ENCODE results near the gene CD1E.

Gene CD1E

DNA sequence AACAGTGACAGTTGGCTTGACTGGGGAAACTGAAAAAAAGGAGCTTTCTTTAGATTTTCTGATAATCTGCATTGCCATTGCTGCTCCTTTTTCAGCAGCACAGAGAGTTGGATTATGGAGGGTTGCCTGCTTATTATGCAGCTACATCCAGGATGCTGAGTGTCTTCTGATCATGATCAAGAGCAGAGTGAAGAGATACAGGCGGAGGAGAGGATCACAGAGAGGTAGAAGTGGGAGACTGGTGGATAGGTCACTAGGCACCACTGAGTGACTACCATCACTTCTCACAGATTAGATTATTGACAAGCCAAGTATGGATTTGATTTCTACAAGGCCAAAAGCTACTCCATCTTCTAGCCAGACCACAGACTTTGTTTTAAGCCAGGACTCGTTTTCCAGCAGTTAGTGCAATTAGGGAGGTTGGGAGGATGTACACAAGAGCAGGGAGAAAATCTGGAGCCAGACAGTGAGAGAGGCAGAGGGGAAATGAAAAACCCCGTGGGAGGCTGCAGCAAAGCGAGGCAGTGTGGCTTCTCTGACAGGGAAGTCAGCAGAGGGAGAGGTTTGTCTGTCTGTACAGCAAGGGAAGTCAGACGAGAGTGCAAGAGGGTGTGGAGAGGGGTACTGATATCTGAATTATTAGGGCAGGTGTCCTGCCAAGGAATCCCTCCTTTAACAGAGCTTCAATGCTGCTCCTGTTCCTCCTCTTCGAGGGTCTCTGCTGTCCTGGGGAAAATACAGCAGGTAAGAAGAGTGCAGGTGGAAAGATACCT lies at the start of gene CD1E:
Gene CD1E (plus strand): TSS at position 592 of the 773 bp plus-strand sequence. CDS start 95 bp downstream, at position 687.
- Histone ChIP-seq H3K9me3 (ENCODE audit: control insufficient read depth in 1 of 2, low read length in 2 of 2) (no peaks in the 10 kb centered on the region), H3K27ac (ENCODE audit: low read length) (no peak within 1 kb of the TSS), H3K27me3 (ENCODE audit: low read depth, low read length) (no peaks in the 10 kb centered on the region), H3K4me3 (ENCODE audit: low read depth in 1 of 2, low read length in 2 of 2) (no peak within 1 kb of the TSS), H3K4me1 (ENCODE audit: control insufficient read depth in 1 of 2, insufficient read depth in 2 of 2, low read length in 2 of 2) (no peaks in the 10 kb centered on the region), H3K36me3 (ENCODE audit: control insufficient read depth in 1 of 2, insufficient read depth in 2 of 2, low read length in 2 of 2) (no peaks in the 10 kb centered on the region)

DNA sequence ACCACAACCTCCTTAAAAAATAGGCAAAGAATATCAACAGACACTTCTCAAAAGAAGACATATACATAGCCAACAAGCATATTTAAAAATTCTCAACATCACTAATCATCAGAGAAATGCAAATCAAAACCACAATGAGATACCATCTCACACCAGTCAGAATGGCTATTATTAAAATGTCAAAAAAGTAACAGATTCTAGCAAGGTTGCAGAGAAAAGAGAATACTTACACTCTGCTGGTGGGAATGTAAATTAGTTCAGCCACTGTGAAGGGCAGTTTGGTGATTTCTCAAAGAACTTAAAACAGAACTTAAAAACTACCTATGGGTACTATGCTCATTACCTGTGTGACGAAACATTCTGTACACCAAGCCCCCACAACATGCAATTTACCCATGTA lies 43.1 kb upstream of the CD1E start:
- Histone ChIP-seq H3K4me3 (ENCODE audit: low read depth in 1 of 2, low read length in 2 of 2) (no peak overlapping the region), H3K27ac (ENCODE audit: low read length) (no peak overlapping the region), H3K27me3 (ENCODE audit: low read depth, low read length) (no peaks in the 10 kb centered on the region), H3K36me3 (ENCODE audit: control insufficient read depth in 1 of 2, insufficient read depth in 2 of 2, low read length in 2 of 2) (no peaks in the 10 kb centered on the region), H3K4me1 (ENCODE audit: control insufficient read depth in 1 of 2, insufficient read depth in 2 of 2, low read length in 2 of 2) (no peaks in the 10 kb centered on the region), H3K9me3 (ENCODE audit: control insufficient read depth in 1 of 2, low read length in 2 of 2) (peaks cover 0 to 9% of the 10 kb centered on the region in 2 donors)

- no peak overlapping the region for H3K4me3 ChIP-seq (ENCODE audit: low read depth in 1 of 2, low read length in 2 of 2)
- H3K36me3 ChIP-seq (ENCODE audit: control insufficient read depth in 1 of 2, insufficient read depth in 2 of 2, low read length in 2 of 2): no peaks in the 10 kb centered on the region
- H3K27me3 ChIP-seq (ENCODE audit: low read depth, low read length): no peaks in the 10 kb centered on the region
- no peaks in the 10 kb centered on the region for H3K4me1 ChIP-seq (ENCODE audit: control insufficient read depth in 1 of 2, insufficient read depth in 2 of 2, low read length in 2 of 2)
- peaks cover 0 to 9% of the 10 kb centered on the region in 2 donors for H3K9me3 ChIP-seq (ENCODE audit: control insufficient read depth in 1 of 2, low read length in 2 of 2)
- no peak overlapping the region for H3K27ac ChIP-seq (ENCODE audit: low read length)
Observed at GRCh38 chr1:158311066-158311465, 42.6 kb upstream of the CD1E start.

GRCh38 chr1:158323866-158324265 lies 29.8 kb upstream of the CD1E start:
- Histone ChIP-seq H3K27me3 (ENCODE audit: low read depth, low read length) (no peaks in the 10 kb centered on the region), H3K36me3 (ENCODE audit: control insufficient read depth in 1 of 2, insufficient read depth in 2 of 2, low read length in 2 of 2) (no peaks in the 10 kb centered on the region), H3K9me3 (ENCODE audit: control insufficient read depth in 1 of 2, low read length in 2 of 2) (no peaks in the 10 kb centered on the region), H3K4me3 (ENCODE audit: low read depth in 1 of 2, low read length in 2 of 2) (no peak overlapping the region), H3K4me1 (ENCODE audit: control insufficient read depth in 1 of 2, insufficient read depth in 2 of 2, low read length in 2 of 2) (no peaks in the 10 kb centered on the region), H3K27ac (ENCODE audit: low read length) (no peak overlapping the region)

DNA sequence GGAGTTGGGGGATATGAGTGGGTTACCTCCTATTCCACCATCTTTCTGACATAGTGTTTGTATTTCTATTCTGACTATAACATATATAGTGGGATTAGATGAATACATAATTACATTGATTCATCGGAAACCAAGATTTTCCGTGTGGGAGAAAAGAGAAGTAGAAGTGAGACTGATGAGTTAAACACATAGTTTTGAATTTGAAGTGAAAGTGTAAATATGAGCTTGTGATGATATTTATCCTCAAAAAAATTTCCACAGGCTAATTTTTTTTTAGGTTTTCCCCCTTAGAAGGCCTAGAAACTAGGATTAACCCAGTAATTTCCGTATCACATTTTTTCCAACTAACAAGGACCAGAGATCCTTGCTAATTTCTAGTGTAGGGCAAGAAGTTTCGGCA lies 29.3 kb upstream of the CD1E start:
- Histone ChIP-seq H3K36me3 (ENCODE audit: control insufficient read depth in 1 of 2, insufficient read depth in 2 of 2, low read length in 2 of 2) (no peaks in the 10 kb centered on the region), H3K9me3 (ENCODE audit: control insufficient read depth in 1 of 2, low read length in 2 of 2) (no peaks in the 10 kb centered on the region), H3K4me3 (ENCODE audit: low read depth in 1 of 2, low read length in 2 of 2) (no peak overlapping the region), H3K27ac (ENCODE audit: low read length) (no peak overlapping the region), H3K27me3 (ENCODE audit: low read depth, low read length) (no peaks in the 10 kb centered on the region), H3K4me1 (ENCODE audit: control insufficient read depth in 1 of 2, insufficient read depth in 2 of 2, low read length in 2 of 2) (no peaks in the 10 kb centered on the region)

DNA sequence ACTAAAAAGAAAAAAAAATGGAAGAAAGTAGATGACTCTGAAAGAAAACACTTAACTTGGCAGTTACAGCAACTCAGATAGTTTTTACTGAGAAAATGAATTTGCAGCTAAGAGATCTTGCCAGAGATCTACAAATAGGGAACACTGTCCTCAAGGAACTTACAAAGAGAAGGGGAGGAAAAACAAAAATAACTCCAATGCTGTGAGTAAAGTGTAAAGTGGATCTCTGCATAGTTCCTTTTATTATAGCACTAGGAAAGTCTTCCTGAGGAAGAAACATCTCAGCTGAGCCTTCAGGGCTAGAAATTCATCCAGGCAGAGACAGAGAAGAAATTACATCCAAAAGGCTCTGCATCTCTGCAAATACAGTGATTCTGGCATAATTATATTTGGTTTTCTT lies 26.2 kb upstream of the CD1E start:
- H3K4me3 ChIP-seq (ENCODE audit: low read depth in 1 of 2, low read length in 2 of 2): no peak overlapping the region
- H3K4me1 ChIP-seq (ENCODE audit: control insufficient read depth in 1 of 2, insufficient read depth in 2 of 2, low read length in 2 of 2): no peaks in the 10 kb centered on the region
- H3K36me3 ChIP-seq (ENCODE audit: control insufficient read depth in 1 of 2, insufficient read depth in 2 of 2, low read length in 2 of 2): no peaks in the 10 kb centered on the region
- no peaks in the 10 kb centered on the region for H3K9me3 ChIP-seq (ENCODE audit: control insufficient read depth in 1 of 2, low read length in 2 of 2)
- no peak overlapping the region for H3K27ac ChIP-seq (ENCODE audit: low read length)
- no peaks in the 10 kb centered on the region for H3K27me3 ChIP-seq (ENCODE audit: low read depth, low read length)

- H3K36me3 ChIP-seq (ENCODE audit: control insufficient read depth in 1 of 2, insufficient read depth in 2 of 2, low read length in 2 of 2): no peaks in the 10 kb centered on the region
- no peak overlapping the region for H3K4me3 ChIP-seq (ENCODE audit: low read depth in 1 of 2, low read length in 2 of 2)
- no peak overlapping the region for H3K27ac ChIP-seq (ENCODE audit: low read length)
- no peaks in the 10 kb centered on the region for H3K9me3 ChIP-seq (ENCODE audit: control insufficient read depth in 1 of 2, low read length in 2 of 2)
- H3K27me3 ChIP-seq (ENCODE audit: low read depth, low read length): no peaks in the 10 kb centered on the region
- H3K4me1 ChIP-seq (ENCODE audit: control insufficient read depth in 1 of 2, insufficient read depth in 2 of 2, low read length in 2 of 2): no peaks in the 10 kb centered on the region
Observed at GRCh38 chr1:158328426-158328825, 25.3 kb upstream of the CD1E start.

DNA sequence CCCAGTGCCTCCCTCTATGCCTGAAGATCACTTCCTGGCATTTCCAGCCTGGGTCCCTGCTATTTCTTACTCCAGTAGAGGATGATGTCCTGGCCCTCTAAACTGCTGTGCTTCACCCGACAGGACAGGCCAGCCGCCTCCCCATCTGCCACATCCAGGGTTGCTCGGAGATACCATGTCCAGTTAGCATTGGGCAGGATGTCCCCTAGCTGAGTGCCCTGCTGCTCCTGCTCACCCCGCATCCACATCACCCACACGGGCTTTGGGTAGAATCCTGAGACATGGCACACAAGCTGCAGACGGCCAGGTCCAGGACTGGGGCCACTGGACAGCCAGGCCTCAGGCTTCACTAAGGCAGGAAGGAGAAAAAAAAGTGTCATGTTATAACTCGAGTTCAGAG lies 24.4 kb upstream of the CD1E start:
- no peak overlapping the region for H3K27ac ChIP-seq (ENCODE audit: low read length)
- no peaks in the 10 kb centered on the region for H3K27me3 ChIP-seq (ENCODE audit: low read depth, low read length)
- H3K36me3 ChIP-seq (ENCODE audit: control insufficient read depth in 1 of 2, insufficient read depth in 2 of 2, low read length in 2 of 2): no peaks in the 10 kb centered on the region
- H3K9me3 ChIP-seq (ENCODE audit: control insufficient read depth in 1 of 2, low read length in 2 of 2): no peaks in the 10 kb centered on the region
- no peak overlapping the region for H3K4me3 ChIP-seq (ENCODE audit: low read depth in 1 of 2, low read length in 2 of 2)
- no peaks in the 10 kb centered on the region for H3K4me1 ChIP-seq (ENCODE audit: control insufficient read depth in 1 of 2, insufficient read depth in 2 of 2, low read length in 2 of 2)

DNA sequence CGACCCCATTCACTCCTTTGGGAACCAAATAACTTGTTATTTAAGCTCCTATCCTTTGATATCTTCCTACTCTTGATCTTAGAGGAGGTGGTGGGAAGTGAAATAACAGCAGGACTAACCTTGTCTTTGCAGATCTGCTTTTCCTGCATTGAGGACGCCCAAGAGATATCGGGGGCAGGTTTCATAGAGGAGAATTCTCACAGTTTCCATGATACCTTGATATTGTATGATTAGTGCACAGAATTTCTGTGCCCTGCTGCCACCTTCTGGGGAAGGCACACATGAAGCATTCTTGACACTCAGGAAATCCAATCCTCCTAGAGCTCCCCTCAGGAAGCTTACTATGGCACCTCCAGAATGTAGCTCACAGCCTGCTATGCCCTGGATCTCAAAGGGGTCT lies 24.0 kb upstream of the CD1E start:
- H3K36me3 ChIP-seq (ENCODE audit: control insufficient read depth in 1 of 2, insufficient read depth in 2 of 2, low read length in 2 of 2): no peaks in the 10 kb centered on the region
- H3K4me3 ChIP-seq (ENCODE audit: low read depth in 1 of 2, low read length in 2 of 2): no peak overlapping the region
- H3K27ac ChIP-seq (ENCODE audit: low read length): no peak overlapping the region

GRCh38 chr1:158330391-158331105 lies 23.1 kb upstream of the CD1E start:
- Histone ChIP-seq H3K27ac (ENCODE audit: low read length) (no peak overlapping the region), H3K4me3 (ENCODE audit: low read depth in 1 of 2, low read length in 2 of 2) (no peak overlapping the region)

More for the DNA sequence above, 24.0 kb upstream of the CD1E start:
- Histone ChIP-seq H3K4me1 (ENCODE audit: control insufficient read depth in 1 of 2, insufficient read depth in 2 of 2, low read length in 2 of 2) (no peaks in the 10 kb centered on the region), H3K27me3 (ENCODE audit: low read depth, low read length) (no peaks in the 10 kb centered on the region), H3K9me3 (ENCODE audit: control insufficient read depth in 1 of 2, low read length in 2 of 2) (no peaks in the 10 kb centered on the region)

GRCh38 chr1:158331106-158331425 lies 22.6 kb upstream of the CD1E start:
- no peaks in the 10 kb centered on the region for H3K9me3 ChIP-seq (ENCODE audit: control insufficient read depth in 1 of 2, low read length in 2 of 2)
- no peaks in the 10 kb centered on the region for H3K36me3 ChIP-seq (ENCODE audit: control insufficient read depth in 1 of 2, insufficient read depth in 2 of 2, low read length in 2 of 2)
- no peak overlapping the region for H3K4me3 ChIP-seq (ENCODE audit: low read depth in 1 of 2, low read length in 2 of 2)
- H3K27me3 ChIP-seq (ENCODE audit: low read depth, low read length): no peaks in the 10 kb centered on the region
- H3K4me1 ChIP-seq (ENCODE audit: control insufficient read depth in 1 of 2, insufficient read depth in 2 of 2, low read length in 2 of 2): no peaks in the 10 kb centered on the region
- H3K27ac ChIP-seq (ENCODE audit: low read length): no peak overlapping the region

More at GRCh38 chr1:158330391-158331105, 23.1 kb upstream of the CD1E start:
- H3K4me1 ChIP-seq (ENCODE audit: control insufficient read depth in 1 of 2, insufficient read depth in 2 of 2, low read length in 2 of 2): no peaks in the 10 kb centered on the region
- no peaks in the 10 kb centered on the region for H3K27me3 ChIP-seq (ENCODE audit: low read depth, low read length)
- no peaks in the 10 kb centered on the region for H3K9me3 ChIP-seq (ENCODE audit: control insufficient read depth in 1 of 2, low read length in 2 of 2)
- H3K36me3 ChIP-seq (ENCODE audit: control insufficient read depth in 1 of 2, insufficient read depth in 2 of 2, low read length in 2 of 2): no peaks in the 10 kb centered on the region
